Measurements from ENCODE around the gene CTBP1. TPM values are rescaled to one million over a fixed set of nuclear protein-coding genes. Genes with fewer than 3 reads are reported as not detected.

Gene CTBP1
- total RNA-seq, 1 experiment from 2014 or later, result 153 TPM

DNA sequence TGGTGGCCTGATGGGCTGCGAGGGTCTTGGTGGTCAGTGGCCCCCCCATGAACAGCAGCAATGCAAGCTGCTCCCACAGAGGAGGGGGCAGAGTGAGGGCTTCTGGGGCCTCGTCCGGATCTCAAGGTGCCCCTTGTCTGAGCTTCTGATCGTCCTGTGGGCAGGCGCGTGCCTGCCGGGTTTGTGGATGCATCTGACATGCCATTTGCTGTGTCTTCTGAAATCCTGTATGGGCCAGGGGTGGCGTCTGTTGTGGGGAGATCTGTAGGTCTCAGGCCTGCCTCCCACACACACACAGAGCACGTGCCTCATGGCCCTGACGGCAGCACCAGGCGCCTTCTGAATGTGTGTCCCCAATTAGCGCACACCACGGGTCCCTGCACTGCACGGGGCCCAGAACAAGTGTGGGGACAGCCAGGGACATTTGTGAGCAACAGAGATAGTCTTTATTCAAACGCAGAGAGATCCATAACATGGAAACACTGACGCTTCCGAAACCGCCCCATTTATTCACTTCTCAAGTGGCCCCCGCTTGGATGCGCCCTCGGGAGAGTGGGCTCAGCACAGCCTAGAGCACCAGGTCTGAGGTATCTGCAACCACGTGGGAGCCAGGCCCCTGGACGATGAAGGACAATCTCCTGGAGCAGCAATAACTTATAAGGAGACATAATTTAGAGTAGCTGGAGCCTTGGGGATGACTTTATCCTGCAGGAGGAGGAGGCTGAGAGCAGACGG, 82.3 kb downstream of the CTBP1 start:
- Histone ChIP-seq H3K27ac (no peak overlapping the region), H3F3A (ENCODE audit: insufficient read depth, low read depth) (no peaks in the 10 kb centered on the region; the same call in 1 of the 2 replicates), H3K4me1 (replicated peaks; ENCODE audit: insufficient read depth) (no peaks in the 10 kb centered on the region), H4K20me1 (ENCODE audit: insufficient read depth) (no peaks in the 10 kb centered on the region), H3K9me3 (ENCODE audit: insufficient read depth, low read depth) (no peaks in the 10 kb centered on the region), H3K9me2 (ENCODE audit: insufficient read depth) (no peaks in the 10 kb centered on the region), H3K4me3 (peak overlapping the region; percentile 54; the same call in 1 of the 2 replicates), H2AFZ (peak overlapping the region; percentile 86), H3K79me2 (ENCODE audit: low read depth) (no peaks in the 10 kb centered on the region), H3K27me3 (ENCODE audit: insufficient read depth, low read depth) (peaks cover 5% of the 10 kb centered on the region), H3K36me3 (ENCODE audit: low read depth) (no peaks in the 10 kb centered on the region), H3K4me2 (peak overlapping the region; percentile 79)
- CTCF ChIA-PET, result no interaction called here
- no TSS peak for BruUV-seq (replicated peaks)
- intact Hi-C loops (cut with micrococcal nuclease; ENCODE audit: unreplicated experiment), result loop anchor here (5.0 kb wide), 1 partner anchor 81 kb away; the partner anchor contains the start of gene CTBP1
- POLR2A ChIA-PET (ENCODE audit: unreplicated experiment), result interaction anchor here (0.6 to 0.7 kb wide), 2 partner anchors 69 to 164 kb away, joined by 4 read pairs; no protein-coding TSS in a partner anchor
- TF ChIP-seq, protein P1, sequence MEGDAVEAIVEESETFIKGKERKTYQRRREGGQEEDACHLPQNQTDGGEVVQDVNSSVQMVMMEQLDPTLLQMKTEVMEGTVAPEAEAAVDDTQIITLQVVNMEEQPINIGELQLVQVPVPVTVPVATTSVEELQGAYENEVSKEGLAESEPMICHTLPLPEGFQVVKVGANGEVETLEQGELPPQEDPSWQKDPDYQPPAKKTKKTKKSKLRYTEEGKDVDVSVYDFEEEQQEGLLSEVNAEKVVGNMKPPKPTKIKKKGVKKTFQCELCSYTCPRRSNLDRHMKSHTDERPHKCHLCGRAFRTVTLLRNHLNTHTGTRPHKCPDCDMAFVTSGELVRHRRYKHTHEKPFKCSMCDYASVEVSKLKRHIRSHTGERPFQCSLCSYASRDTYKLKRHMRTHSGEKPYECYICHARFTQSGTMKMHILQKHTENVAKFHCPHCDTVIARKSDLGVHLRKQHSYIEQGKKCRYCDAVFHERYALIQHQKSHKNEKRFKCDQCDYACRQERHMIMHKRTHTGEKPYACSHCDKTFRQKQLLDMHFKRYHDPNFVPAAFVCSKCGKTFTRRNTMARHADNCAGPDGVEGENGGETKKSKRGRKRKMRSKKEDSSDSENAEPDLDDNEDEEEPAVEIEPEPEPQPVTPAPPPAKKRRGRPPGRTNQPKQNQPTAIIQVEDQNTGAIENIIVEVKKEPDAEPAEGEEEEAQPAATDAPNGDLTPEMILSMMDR (conservative IDR thresholded peaks at IDR 0.05), result no peak
- no peak for TF ChIP-seq EZH2 (IDR thresholded peaks at IDR 0.05; ENCODE audit: low read depth)
- DNase-seq, result no peak

DNA sequence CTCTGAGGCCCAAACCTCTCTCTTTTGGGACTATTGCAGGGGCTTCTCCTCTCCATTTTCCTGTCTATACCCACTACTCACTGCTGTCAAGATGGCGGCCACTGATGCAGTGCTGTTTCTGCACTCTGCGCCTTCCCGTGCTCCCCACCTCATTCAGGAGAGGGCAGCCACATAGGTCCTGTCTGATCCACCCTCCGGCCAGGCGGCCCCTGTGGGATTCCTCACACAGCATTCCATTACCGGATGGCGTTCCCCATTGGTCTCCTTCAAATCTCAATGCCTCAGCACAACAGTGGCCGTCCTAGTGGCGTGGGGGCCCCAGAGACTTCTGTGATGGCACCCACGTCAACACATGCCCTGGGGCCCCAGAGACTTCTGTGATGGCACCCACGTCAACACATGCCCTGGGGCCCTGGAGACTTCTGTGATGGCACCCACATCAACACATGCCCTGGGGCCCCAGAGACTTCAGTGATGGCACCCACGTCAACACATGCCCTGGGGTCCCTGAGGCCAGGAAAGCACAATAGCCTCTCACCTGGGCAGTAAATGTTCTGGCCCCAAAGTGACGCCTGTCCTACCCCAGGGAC, 83.9 kb downstream of the CTBP1 start:
- Histone ChIP-seq H3K9me2 (ENCODE audit: insufficient read depth) (no peaks in the 10 kb centered on the region), H3K4me2 (no peak overlapping the region), H2AFZ (no peak overlapping the region), H3F3A (ENCODE audit: insufficient read depth, low read depth) (no peaks in the 10 kb centered on the region; the same call in 1 of the 2 replicates), H3K4me1 (replicated peaks; ENCODE audit: insufficient read depth) (no peaks in the 10 kb centered on the region), H3K27ac (no peak overlapping the region), H3K27me3 (ENCODE audit: insufficient read depth, low read depth) (peaks cover 5% of the 10 kb centered on the region), H3K9me3 (ENCODE audit: insufficient read depth, low read depth) (no peaks in the 10 kb centered on the region), H3K4me3 (no peak overlapping the region), H3K79me2 (ENCODE audit: low read depth) (no peaks in the 10 kb centered on the region), H3K36me3 (ENCODE audit: low read depth) (no peaks in the 10 kb centered on the region), H4K20me1 (ENCODE audit: insufficient read depth) (no peaks in the 10 kb centered on the region)
- BruUV-seq (replicated peaks), result no TSS peak
- intact Hi-C loops (cut with micrococcal nuclease; ENCODE audit: unreplicated experiment), result loop anchor here (5.0 kb wide), 1 partner anchor 82 kb away; the partner anchor contains the start of gene CTBP1
- POLR2A ChIA-PET (ENCODE audit: unreplicated experiment), result no interaction called here
- no peak for DNase-seq
- CTCF ChIA-PET, result no interaction called here
- no peak for TF ChIP-seq EZH2 (IDR thresholded peaks at IDR 0.05; ENCODE audit: low read depth)
- TF ChIP-seq, protein P1 (conservative IDR thresholded peaks at IDR 0.05), result no peak

DNA sequence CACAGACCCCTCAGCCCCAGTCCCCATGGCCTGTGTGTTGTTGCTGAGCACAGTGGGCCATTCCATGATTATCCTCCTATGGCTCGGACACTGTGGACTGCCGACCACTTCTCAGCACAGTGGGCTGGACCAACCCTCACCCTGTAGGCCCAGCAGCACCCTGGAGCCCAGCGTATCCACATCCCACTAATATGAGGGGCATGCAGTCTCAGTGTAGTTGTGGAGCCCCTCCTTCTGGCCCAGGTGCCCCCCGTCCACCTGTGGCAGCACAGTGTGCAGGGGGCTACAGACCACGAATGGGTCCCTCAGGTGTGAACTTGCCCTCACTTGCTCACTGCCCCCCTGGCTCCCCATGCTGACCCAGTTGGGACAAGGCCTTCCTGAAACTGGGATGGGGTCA, 84.5 kb downstream of the CTBP1 start:
- no TSS peak for BruUV-seq (replicated peaks)

More for the DNA sequence above, 84.5 kb downstream of the CTBP1 start:
- H3K9me3 ChIP-seq (ENCODE audit: insufficient read depth, low read depth), result no peaks in the 10 kb centered on the region
- no peaks in the 10 kb centered on the region for H3K4me1 ChIP-seq (replicated peaks; ENCODE audit: insufficient read depth)
- H3K27ac ChIP-seq, result no peak overlapping the region
- intact Hi-C loops (cut with micrococcal nuclease; ENCODE audit: unreplicated experiment), result no loop called here
- no peak overlapping the region for H2AFZ ChIP-seq
- no peak overlapping the region for H3K4me2 ChIP-seq
- DNase-seq, result no peak
- H3K27me3 ChIP-seq (ENCODE audit: insufficient read depth, low read depth), result peaks cover 5% of the 10 kb centered on the region; the same call in 1 of the 2 replicates
- TF ChIP-seq, protein P1 (conservative IDR thresholded peaks at IDR 0.05), result no peak
- no peak for TF ChIP-seq EZH2 (IDR thresholded peaks at IDR 0.05; ENCODE audit: low read depth)
- H3K9me2 ChIP-seq (ENCODE audit: insufficient read depth), result no peaks in the 10 kb centered on the region
- H3K79me2 ChIP-seq (ENCODE audit: low read depth), result no peaks in the 10 kb centered on the region
- ChIA-PET POLR2A (ENCODE audit: unreplicated experiment) (no interaction called here), CTCF (no interaction called here)
- H3K4me3 ChIP-seq, result no peak overlapping the region
- H4K20me1 ChIP-seq (ENCODE audit: insufficient read depth), result no peaks in the 10 kb centered on the region
- H3F3A ChIP-seq (ENCODE audit: insufficient read depth, low read depth), result no peaks in the 10 kb centered on the region
- no peaks in the 10 kb centered on the region for H3K36me3 ChIP-seq (ENCODE audit: low read depth)
